ENCODE data around the gene SPRED2.

Gene SPRED2

GRCh38 chr2:65382776-65383357 lies 49.5 kb downstream of the SPRED2 start:
- no peak overlapping the region for H3K9ac ChIP-seq (ENCODE audit: insufficient read length)
- H3K36me3 ChIP-seq (ENCODE audit: insufficient read depth, low read length) = no peaks in the 10 kb centered on the region
- H3K4me3 ChIP-seq = no peak overlapping the region; the same call in 1 of the 2 replicates
- TF ChIP-seq POLR2AphosphoS5 (IDR thresholded peaks at IDR 0.05; ENCODE audit: borderline replicate concordance, low read depth, low read length) (no peak), EZH2 (IDR thresholded peaks at IDR 0.05) (no peak), FOXP2 (optimal IDR thresholded peaks at IDR 0.05; ENCODE audit: control extremely low read depth, extremely low read length, insufficient read depth) (no peak)
- DNase-seq (ENCODE audit: low read depth, low spot score) = no peak
- no peak overlapping the region for H3K27ac ChIP-seq
- H3K9me3 ChIP-seq (ENCODE audit: low read depth, low read length) = no peaks in the 10 kb centered on the region

- Histone ChIP-seq H3K9me3 (ENCODE audit: low read depth, low read length) (no peaks in the 10 kb centered on the region), H3K36me3 (ENCODE audit: insufficient read depth, low read length) (no peaks in the 10 kb centered on the region), H3K9ac (ENCODE audit: insufficient read length) (no peak overlapping the region), H3K27ac (no peak overlapping the region), H3K4me3 (no peak overlapping the region)
- DNase-seq (ENCODE audit: low read depth, low spot score) = no peak
- TF ChIP-seq EZH2 (IDR thresholded peaks at IDR 0.05) = no peak
- TF ChIP-seq FOXP2 (optimal IDR thresholded peaks at IDR 0.05; ENCODE audit: control extremely low read depth, extremely low read length, insufficient read depth) = no peak
- TF ChIP-seq POLR2AphosphoS5 (IDR thresholded peaks at IDR 0.05; ENCODE audit: borderline replicate concordance, low read depth, low read length) = no peak
Observed at GRCh38 chr2:65382323-65382722, 50.1 kb downstream of the SPRED2 start.

- no peak overlapping the region for H3K27ac ChIP-seq
- TF ChIP-seq POLR2AphosphoS5 (IDR thresholded peaks at IDR 0.05; ENCODE audit: borderline replicate concordance, low read depth, low read length) (no peak), FOXP2 (optimal IDR thresholded peaks at IDR 0.05; ENCODE audit: control extremely low read depth, extremely low read length, insufficient read depth) (no peak), EZH2 (IDR thresholded peaks at IDR 0.05) (no peak)
- no peaks in the 10 kb centered on the region for H3K9me3 ChIP-seq (ENCODE audit: low read depth, low read length)
- no peak overlapping the region for H3K4me3 ChIP-seq
- H3K9ac ChIP-seq (ENCODE audit: insufficient read length) = no peak overlapping the region
- no peak for DNase-seq (ENCODE audit: low read depth, low spot score)
- H3K36me3 ChIP-seq (ENCODE audit: insufficient read depth, low read length) = no peaks in the 10 kb centered on the region
Observed at GRCh38 chr2:65381607-65382051, 50.8 kb downstream of the SPRED2 start.

- no peaks in the 10 kb centered on the region for H3K9me3 ChIP-seq (ENCODE audit: low read depth, low read length)
- H3K9ac ChIP-seq (ENCODE audit: insufficient read length) = no peak overlapping the region
- H3K27ac ChIP-seq = no peak overlapping the region
- TF ChIP-seq EZH2 (IDR thresholded peaks at IDR 0.05) = no peak
- no peak for TF ChIP-seq FOXP2 (optimal IDR thresholded peaks at IDR 0.05; ENCODE audit: control extremely low read depth, extremely low read length, insufficient read depth)
- no peak for TF ChIP-seq POLR2AphosphoS5 (IDR thresholded peaks at IDR 0.05; ENCODE audit: borderline replicate concordance, low read depth, low read length)
- DNase-seq (ENCODE audit: low read depth, low spot score) = no peak
- no peak overlapping the region for H3K4me3 ChIP-seq
- no peaks in the 10 kb centered on the region for H3K36me3 ChIP-seq (ENCODE audit: insufficient read depth, low read length)
Observed at GRCh38 chr2:65380255-65380654, 52.1 kb downstream of the SPRED2 start.

GRCh38 chr2:65379721-65380171 lies 52.7 kb downstream of the SPRED2 start:
- Histone ChIP-seq H3K9ac (ENCODE audit: insufficient read length) (no peak overlapping the region), H3K27ac (no peak overlapping the region), H3K9me3 (ENCODE audit: low read depth, low read length) (no peaks in the 10 kb centered on the region), H3K4me3 (no peak overlapping the region), H3K36me3 (ENCODE audit: insufficient read depth, low read length) (no peaks in the 10 kb centered on the region)
- TF ChIP-seq POLR2AphosphoS5 (IDR thresholded peaks at IDR 0.05; ENCODE audit: borderline replicate concordance, low read depth, low read length) (no peak), EZH2 (IDR thresholded peaks at IDR 0.05) (no peak), FOXP2 (optimal IDR thresholded peaks at IDR 0.05; ENCODE audit: control extremely low read depth, extremely low read length, insufficient read depth) (no peak)
- DNase-seq (ENCODE audit: low read depth, low spot score) = no peak

GRCh38 chr2:65379223-65379622 lies 53.2 kb downstream of the SPRED2 start:
- no peaks in the 10 kb centered on the region for H3K9me3 ChIP-seq (ENCODE audit: low read depth, low read length)
- no peaks in the 10 kb centered on the region for H3K36me3 ChIP-seq (ENCODE audit: insufficient read depth, low read length)
- TF ChIP-seq POLR2AphosphoS5 (IDR thresholded peaks at IDR 0.05; ENCODE audit: borderline replicate concordance, low read depth, low read length) (no peak), EZH2 (IDR thresholded peaks at IDR 0.05) (no peak)
- DNase-seq (ENCODE audit: low read depth, low spot score) = no peak
- H3K27ac ChIP-seq = no peak overlapping the region
- no peak overlapping the region for H3K4me3 ChIP-seq
- H3K9ac ChIP-seq (ENCODE audit: insufficient read length) = no peak overlapping the region

GRCh38 chr2:65378290-65378689 lies 54.1 kb downstream of the SPRED2 start:
- DNase-seq (ENCODE audit: low read depth, low spot score) = no peak
- TF ChIP-seq EZH2 (IDR thresholded peaks at IDR 0.05) = no peak
- TF ChIP-seq POLR2AphosphoS5 (IDR thresholded peaks at IDR 0.05; ENCODE audit: borderline replicate concordance, low read depth, low read length) = no peak
- Histone ChIP-seq H3K9ac (ENCODE audit: insufficient read length) (no peak overlapping the region), H3K9me3 (ENCODE audit: low read depth, low read length) (no peaks in the 10 kb centered on the region), H3K36me3 (ENCODE audit: insufficient read depth, low read length) (no peaks in the 10 kb centered on the region), H3K4me3 (no peak overlapping the region), H3K27ac (no peak overlapping the region)

- Histone ChIP-seq H3K9me3 (ENCODE audit: low read depth, low read length) (no peaks in the 10 kb centered on the region), H3K27ac (no peak overlapping the region), H3K9ac (ENCODE audit: insufficient read length) (no peak overlapping the region), H3K4me3 (no peak overlapping the region; the same call in 1 of the 2 replicates), H3K36me3 (ENCODE audit: insufficient read depth, low read length) (no peaks in the 10 kb centered on the region)
- peak; percentile 79 for DNase-seq (ENCODE audit: low read depth, low spot score)
- TF ChIP-seq FOXP2 (optimal IDR thresholded peaks at IDR 0.05; ENCODE audit: control extremely low read depth, extremely low read length, insufficient read depth) (no peak), EZH2 (IDR thresholded peaks at IDR 0.05) (no peak), POLR2AphosphoS5 (IDR thresholded peaks at IDR 0.05; ENCODE audit: borderline replicate concordance, low read depth, low read length) (peak; percentile 19; the same call in 1 of the 2 replicates)
Observed at GRCh38 chr2:65377556-65378192, 54.7 kb downstream of the SPRED2 start.
